ENCODE data around the gene HNRNPA2B1.
"Not testable (repeated sequence)": the region's sequence is repeated elsewhere in the genome, so short reads cannot be mapped to it uniquely, and the experiment has no call there.

HNRNPA2B1 gene

DNA sequence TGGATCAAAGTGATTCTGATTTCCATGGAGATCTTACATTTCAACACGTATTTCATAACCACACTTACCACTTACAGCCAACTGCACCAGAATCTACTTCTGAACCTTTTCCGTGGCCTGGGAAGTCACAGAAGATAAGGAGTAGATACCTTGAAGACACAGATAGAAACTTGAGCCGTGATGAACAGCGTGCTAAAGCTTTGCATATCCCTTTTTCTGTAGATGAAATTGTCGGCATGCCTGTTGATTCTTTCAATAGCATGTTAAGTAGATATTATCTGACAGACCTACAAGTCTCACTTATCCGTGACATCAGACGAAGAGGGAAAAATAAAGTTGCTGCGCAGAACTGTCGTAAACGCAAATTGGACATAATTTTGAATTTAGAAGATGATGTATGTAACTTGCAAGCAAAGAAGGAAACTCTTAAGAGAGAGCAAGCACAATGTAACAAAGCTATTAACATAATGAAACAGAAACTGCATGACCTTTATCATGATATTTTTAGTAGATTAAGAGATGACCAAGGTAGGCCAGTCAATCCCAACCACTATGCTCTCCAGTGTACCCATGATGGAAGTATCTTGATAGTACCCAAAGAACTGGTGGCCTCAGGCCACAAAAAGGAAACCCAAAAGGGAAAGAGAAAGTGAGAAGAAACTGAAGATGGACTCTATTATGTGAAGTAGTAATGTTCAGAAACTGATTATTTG, 15.3 kb downstream of the HNRNPA2B1 start:
- Histone ChIP-seq H3K4me3 (ENCODE audit: low read length) (no peak overlapping the region), H3K9me3 (ENCODE audit: low read length) (no peaks in the 10 kb centered on the region), H3K27me3 (ENCODE audit: insufficient read depth, low read length) (no peaks in the 10 kb centered on the region), H3K36me3 (ENCODE audit: insufficient read depth, low read length) (peaks cover 26% of the 10 kb centered on the region), H3K4me1 (ENCODE audit: insufficient read depth, low read length) (no peaks in the 10 kb centered on the region), H2AFZ (ENCODE audit: low read depth, low read length) (no peak overlapping the region)

DNA sequence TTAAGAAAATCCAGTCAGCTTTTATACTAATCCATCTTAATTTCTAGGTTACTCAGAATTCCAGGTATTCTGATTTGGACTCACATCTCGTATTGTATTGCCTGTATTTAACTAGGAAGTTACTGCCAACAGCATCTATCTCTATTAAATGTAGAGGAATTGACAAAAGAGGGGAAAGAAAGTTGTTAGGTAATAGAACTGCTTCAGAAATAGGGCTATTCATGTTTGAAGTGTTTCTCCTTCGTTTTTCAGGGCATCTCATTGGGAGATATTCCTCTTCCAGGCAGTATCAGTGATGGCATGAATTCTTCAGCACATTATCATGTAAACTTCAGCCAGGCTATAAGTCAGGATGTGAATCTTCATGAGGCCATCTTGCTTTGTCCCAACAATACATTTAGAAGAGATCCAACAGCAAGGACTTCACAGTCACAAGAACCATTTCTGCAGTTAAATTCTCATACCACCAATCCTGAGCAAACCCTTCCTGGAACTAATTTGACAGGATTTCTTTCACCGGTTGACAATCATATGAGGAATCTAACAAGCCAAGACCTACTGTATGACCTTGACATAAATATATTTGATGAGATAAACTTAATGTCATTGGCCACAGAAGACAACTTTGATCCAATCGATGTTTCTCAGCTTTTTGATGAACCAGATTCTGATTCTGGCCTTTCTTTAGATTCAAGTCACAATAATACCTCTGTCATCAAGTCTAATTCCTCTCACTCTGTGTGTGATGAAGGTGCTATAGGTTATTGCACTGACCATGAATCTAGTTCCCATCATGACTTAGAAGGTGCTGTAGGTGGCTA, 16.1 kb downstream of the HNRNPA2B1 start:
- H3K9me3 ChIP-seq (ENCODE audit: low read length); H3K4me3 ChIP-seq (ENCODE audit: low read length); H3K27me3 ChIP-seq (ENCODE audit: insufficient read depth, low read length); H2AFZ ChIP-seq (ENCODE audit: low read depth, low read length); H3K4me1 ChIP-seq (ENCODE audit: insufficient read depth, low read length): not testable (repeated sequence)
- peaks cover 18% of the 10 kb centered on the region for H3K36me3 ChIP-seq (ENCODE audit: insufficient read depth, low read length)

DNA sequence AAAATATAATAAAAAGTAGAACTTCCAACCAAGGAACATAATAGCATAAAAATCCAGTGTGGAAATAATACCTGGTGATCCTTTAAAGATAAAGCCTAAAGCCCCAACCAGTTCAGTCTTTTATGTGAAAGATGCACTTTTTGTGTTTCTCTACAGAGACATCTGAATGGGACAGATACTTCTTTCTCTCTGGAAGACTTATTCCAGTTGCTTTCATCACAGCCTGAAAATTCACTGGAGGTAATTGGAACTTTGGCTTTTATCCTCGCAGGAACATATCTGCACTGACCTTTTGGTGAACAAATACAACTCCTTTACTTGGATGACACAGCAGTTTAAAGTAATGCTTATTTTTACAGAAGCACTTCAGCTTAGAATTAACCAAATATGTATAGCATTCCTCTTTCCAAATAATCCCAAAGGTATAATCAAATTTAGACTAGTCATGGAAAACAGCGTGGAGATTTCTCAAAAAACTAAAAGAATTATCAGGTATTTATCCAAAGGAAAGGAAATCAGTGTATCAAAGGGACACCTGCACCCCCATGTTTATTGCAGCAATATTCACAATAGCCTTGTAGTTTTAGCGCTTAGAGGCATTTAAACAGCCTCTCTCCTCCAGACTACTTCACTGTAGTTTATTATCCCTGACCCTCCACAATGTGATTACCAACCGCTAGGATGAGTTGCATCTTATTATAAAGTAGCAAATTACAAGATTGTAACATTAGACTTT, 16.8 kb downstream of the HNRNPA2B1 start:
- H3K4me3 ChIP-seq (ENCODE audit: low read length) = no peak overlapping the region
- H3K36me3 ChIP-seq (ENCODE audit: insufficient read depth, low read length) = peaks cover 10% of the 10 kb centered on the region
- H3K4me1 ChIP-seq (ENCODE audit: insufficient read depth, low read length) = no peaks in the 10 kb centered on the region
- no peaks in the 10 kb centered on the region for H3K9me3 ChIP-seq (ENCODE audit: low read length)
- no peaks in the 10 kb centered on the region for H3K27me3 ChIP-seq (ENCODE audit: insufficient read depth, low read length)
- no peak overlapping the region for H2AFZ ChIP-seq (ENCODE audit: low read depth, low read length)

DNA sequence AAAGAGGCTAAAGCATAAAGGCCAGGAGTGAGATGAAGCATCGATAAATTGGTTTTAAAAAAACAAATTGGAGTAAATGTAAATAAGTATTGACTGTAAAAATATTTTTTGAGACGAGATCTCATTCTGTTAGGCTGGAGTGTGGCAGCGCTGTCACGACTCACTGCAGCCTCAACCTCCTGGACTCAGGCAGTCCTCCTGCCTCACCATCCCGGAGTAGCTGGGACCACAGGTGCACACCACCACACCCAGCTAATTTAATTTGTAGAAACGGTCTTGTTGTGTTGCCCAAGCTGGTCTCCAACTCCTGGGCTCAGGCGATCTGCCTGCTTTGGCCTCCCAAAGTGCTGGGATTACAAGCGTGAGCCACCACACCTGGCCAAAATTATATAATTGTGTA, 17.8 kb downstream of the HNRNPA2B1 start:
- Histone ChIP-seq H3K4me1 (ENCODE audit: insufficient read depth, low read length) (no peaks in the 10 kb centered on the region), H3K27me3 (ENCODE audit: insufficient read depth, low read length) (no peaks in the 10 kb centered on the region), H2AFZ (ENCODE audit: low read depth, low read length) (no peak overlapping the region), H3K9me3 (ENCODE audit: low read length) (no peaks in the 10 kb centered on the region), H3K4me3 (ENCODE audit: low read length) (no peak overlapping the region), H3K36me3 (ENCODE audit: insufficient read depth, low read length) (peaks cover under 1% of the 10 kb centered on the region)

DNA sequence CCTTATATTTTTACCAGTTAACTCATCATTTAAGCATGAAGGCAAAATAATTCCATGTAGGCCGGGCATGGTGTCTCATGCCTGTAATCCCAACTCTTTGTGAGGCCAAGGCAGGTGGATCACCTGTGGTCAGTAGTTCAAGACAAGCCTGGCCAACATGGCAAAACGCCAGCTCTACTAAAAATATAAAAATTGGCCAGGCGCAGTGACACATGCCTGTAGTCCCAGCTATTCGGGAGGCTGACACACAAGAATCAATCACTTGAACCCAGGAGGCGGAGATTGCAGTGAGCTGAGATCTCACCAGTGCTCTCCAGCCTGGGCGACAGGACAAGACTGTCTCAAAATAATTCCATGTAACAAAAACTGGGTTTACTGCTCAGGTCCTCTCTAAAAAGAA, 18.3 kb downstream of the HNRNPA2B1 start:
- Histone ChIP-seq H3K9me3 (ENCODE audit: low read length) (no peaks in the 10 kb centered on the region), H3K4me1 (ENCODE audit: insufficient read depth, low read length) (no peaks in the 10 kb centered on the region), H3K36me3 (ENCODE audit: insufficient read depth, low read length) (no peaks in the 10 kb centered on the region), H2AFZ (ENCODE audit: low read depth, low read length) (no peak overlapping the region), H3K27me3 (ENCODE audit: insufficient read depth, low read length) (no peaks in the 10 kb centered on the region), H3K4me3 (ENCODE audit: low read length) (no peak overlapping the region)

DNA sequence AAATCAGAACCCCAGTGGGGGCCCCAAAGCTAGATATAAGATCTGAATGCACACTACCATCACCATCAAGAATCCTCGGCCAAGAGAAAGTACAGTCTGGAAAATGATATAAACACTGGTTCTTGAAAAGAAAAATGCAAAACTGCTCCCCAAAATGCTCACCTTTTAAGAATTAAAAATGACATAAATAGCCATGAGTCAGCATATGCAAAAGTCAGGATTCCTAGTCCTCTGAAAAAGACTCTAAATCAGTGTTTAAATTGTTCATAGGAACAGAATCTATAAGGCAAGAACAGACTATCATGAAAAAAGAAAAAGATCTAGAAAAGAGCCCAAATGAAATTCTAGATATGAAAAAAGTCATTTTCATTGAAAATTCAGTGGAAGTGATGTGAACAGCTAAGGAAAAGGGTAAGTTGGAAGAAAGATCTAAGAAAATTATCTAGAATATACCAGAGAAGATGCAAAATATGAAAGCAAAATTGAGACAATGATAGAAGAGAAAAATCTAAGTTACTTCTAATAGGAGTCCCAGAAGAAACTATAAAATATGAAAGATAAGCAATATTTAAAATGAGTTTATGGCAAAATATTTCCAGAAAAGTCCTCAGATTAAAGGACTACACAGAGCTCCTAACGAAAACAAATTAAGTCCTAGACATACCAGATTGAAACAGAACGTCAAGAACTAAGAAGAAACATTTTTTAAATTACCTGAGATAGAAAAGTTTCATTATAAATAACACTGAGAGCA, 18.9 kb downstream of the HNRNPA2B1 start:
- Histone ChIP-seq H3K9me3 (ENCODE audit: low read length) (no peaks in the 10 kb centered on the region), H3K4me1 (ENCODE audit: insufficient read depth, low read length) (no peaks in the 10 kb centered on the region), H3K27me3 (ENCODE audit: insufficient read depth, low read length) (no peaks in the 10 kb centered on the region), H3K36me3 (ENCODE audit: insufficient read depth, low read length) (no peaks in the 10 kb centered on the region), H2AFZ (ENCODE audit: low read depth, low read length) (no peak overlapping the region), H3K4me3 (ENCODE audit: low read length) (no peak overlapping the region)

DNA sequence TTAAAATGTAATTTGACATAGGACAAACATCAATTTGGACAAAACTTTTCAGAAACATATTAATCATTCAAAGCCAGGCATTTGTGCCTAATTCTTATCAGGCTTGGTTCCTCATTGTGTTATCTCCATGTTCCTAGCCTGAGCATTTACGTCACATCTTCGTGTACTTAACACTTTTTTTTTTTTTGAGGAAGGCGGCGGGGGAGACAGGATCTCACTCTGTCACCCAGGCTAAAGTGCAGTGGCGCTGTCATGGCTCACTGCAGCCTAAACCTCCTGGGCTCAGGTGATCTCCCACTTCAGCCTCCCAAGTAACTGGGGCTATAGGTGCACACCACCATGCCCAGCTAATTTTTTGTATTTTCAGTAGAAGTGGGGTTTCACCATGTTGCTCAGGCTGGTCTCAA, 19.8 kb downstream of the HNRNPA2B1 start:
- Histone ChIP-seq H3K9me3 (ENCODE audit: low read length) (no peaks in the 10 kb centered on the region), H3K27me3 (ENCODE audit: insufficient read depth, low read length) (no peaks in the 10 kb centered on the region), H3K36me3 (ENCODE audit: insufficient read depth, low read length) (no peaks in the 10 kb centered on the region), H3K4me1 (ENCODE audit: insufficient read depth, low read length) (no peaks in the 10 kb centered on the region), H2AFZ (ENCODE audit: low read depth, low read length) (no peak overlapping the region), H3K4me3 (ENCODE audit: low read length) (no peak overlapping the region)

DNA sequence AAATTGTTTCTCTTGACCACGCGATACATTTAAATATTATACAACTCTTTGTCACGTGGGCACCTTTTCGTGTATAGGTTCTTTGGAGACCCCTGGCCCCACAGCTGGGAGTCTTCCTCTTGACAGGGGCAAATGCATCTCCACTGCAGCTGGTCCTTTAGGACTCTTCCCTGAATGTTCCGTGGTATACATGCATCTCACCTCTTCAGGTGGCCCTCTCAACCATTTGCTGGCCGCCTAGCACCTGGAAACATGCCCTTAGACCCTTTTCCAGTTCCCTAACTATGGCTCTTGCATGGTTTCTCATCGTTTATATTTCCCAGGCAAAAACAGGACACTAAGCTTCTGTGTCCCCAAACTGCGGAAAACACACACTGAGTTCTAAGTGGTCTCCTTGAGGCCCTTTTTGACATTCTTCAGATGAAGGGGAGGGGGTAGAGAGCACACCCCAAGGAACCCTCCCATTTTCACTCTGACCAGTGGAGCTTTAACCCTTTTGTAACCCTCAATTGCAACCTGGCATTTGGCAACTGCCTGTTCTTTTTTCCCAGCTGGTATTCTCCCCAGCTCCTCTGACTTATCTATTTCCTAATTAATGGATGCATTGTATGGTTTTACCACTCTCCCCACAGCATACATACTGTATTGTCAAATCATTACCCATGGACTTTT, 20.6 kb downstream of the HNRNPA2B1 start:
- Histone ChIP-seq H3K27me3 (ENCODE audit: insufficient read depth, low read length) (no peaks in the 10 kb centered on the region), H3K4me1 (ENCODE audit: insufficient read depth, low read length) (no peaks in the 10 kb centered on the region), H3K4me3 (ENCODE audit: low read length) (no peak overlapping the region), H3K9me3 (ENCODE audit: low read length) (no peaks in the 10 kb centered on the region), H3K36me3 (ENCODE audit: insufficient read depth, low read length) (no peaks in the 10 kb centered on the region), H2AFZ (ENCODE audit: low read depth, low read length) (no peak overlapping the region)

DNA sequence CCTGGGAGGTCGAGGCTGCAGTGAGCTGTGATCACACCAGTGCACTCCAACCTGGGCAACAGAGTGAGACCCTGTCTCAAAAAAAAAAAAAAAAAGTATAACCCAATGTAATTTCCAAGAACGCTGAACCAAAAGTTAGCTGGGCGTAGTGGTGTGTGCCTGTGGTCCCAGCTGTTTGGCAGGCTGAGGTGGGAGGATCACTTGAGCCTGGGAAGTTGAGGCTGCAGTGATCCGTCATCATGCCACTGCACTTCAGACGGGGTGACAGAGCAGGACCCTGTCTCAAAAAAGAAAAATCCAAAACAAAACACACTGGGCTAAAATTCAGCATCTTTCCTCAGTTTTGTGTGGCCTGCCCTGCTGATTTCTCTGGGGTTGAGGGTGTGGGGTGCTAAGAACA, 21.1 kb downstream of the HNRNPA2B1 start:
- H2AFZ ChIP-seq (ENCODE audit: low read depth, low read length) = no peak overlapping the region
- H3K4me1 ChIP-seq (ENCODE audit: insufficient read depth, low read length) = no peaks in the 10 kb centered on the region
- H3K36me3 ChIP-seq (ENCODE audit: insufficient read depth, low read length) = no peaks in the 10 kb centered on the region
- no peaks in the 10 kb centered on the region for H3K9me3 ChIP-seq (ENCODE audit: low read length)
- no peak overlapping the region for H3K4me3 ChIP-seq (ENCODE audit: low read length)
- no peaks in the 10 kb centered on the region for H3K27me3 ChIP-seq (ENCODE audit: insufficient read depth, low read length)

DNA sequence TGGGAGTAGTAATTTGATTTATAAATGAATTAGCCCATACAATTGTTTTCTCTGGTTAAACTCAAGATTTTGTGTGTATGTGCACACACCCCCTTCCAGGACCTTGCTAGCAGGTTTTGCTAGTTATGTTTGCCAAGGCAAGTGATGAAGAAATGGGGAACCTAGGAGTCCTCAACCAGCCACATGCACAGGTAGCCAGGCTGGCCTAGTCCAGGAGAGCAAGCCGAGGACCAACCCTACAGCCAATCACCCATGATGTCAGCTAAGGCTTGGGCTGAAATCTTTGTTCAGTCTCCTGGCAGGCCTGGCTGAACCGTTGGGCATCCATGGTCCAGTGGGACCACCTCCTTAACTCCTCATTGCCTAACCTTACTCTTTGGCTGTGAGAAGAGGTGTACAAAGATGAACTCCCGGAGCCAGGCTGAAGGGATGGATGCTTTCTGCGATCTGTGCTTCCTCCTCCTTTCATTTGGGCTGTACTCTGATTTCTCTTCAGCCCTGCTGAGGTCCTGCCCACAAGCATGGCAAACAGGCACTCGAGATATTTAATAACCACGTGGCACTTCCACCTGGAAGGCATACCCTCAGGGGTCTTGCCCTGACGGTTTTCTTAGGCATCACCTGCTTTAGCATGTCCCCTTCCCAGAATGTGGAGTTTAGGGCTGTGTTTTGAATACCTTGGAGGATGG, 22.1 kb downstream of the HNRNPA2B1 start:
- no peaks in the 10 kb centered on the region for H3K36me3 ChIP-seq (ENCODE audit: insufficient read depth, low read length)
- H2AFZ ChIP-seq (ENCODE audit: low read depth, low read length) = no peak overlapping the region
- no peak overlapping the region for H3K4me3 ChIP-seq (ENCODE audit: low read length)
- no peaks in the 10 kb centered on the region for H3K4me1 ChIP-seq (ENCODE audit: insufficient read depth, low read length)
- no peaks in the 10 kb centered on the region for H3K9me3 ChIP-seq (ENCODE audit: low read length)
- no peaks in the 10 kb centered on the region for H3K27me3 ChIP-seq (ENCODE audit: insufficient read depth, low read length)

DNA sequence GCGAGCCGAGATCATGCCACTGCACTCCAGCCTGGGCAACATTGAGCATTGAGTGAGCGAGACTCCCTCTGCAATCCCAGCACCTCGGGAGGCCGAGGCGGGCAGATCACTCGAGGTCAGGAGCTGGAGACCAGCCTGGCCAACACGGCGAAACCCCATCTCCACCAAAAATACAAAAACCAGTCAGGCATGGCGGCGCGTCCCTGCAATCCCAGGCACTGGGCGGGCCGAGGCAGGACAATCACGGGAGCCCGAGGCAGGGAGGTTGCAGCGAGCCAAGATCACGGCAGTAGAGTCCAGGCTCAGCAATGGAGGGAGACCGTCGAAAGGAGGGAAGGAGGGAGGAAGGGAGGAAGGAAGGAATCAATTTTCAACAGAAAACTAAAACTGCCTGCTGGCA, 23.3 kb downstream of the HNRNPA2B1 start:
- not testable (repeated sequence) for H3K4me3 ChIP-seq (ENCODE audit: low read length); H3K36me3 ChIP-seq (ENCODE audit: insufficient read depth, low read length); H2AFZ ChIP-seq (ENCODE audit: low read depth, low read length); H3K4me1 ChIP-seq (ENCODE audit: insufficient read depth, low read length); H3K27me3 ChIP-seq (ENCODE audit: insufficient read depth, low read length); H3K9me3 ChIP-seq (ENCODE audit: low read length)

DNA sequence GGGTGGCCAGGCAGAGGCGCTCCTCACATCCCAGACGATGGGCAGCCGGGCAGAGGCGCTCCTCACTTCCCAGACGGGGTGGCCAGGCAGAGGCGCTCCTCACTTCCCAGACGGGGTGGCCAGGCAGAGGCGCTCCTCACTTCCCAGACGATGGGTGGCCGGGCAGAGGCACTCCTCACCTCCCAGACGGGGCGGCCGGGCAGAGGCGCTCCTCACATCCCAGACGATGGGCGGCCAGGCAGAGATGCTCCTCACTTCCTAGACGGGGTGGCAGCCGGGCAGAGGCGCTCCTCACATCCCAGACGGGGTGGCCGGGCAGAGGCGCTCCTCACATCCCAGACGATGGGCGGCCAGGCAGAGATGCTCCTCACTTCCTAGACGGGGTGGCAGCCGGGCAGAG, 23.9 kb downstream of the HNRNPA2B1 start:
- H3K36me3 ChIP-seq (ENCODE audit: insufficient read depth, low read length); H3K4me3 ChIP-seq (ENCODE audit: low read length); H3K4me1 ChIP-seq (ENCODE audit: insufficient read depth, low read length); H2AFZ ChIP-seq (ENCODE audit: low read depth, low read length); H3K9me3 ChIP-seq (ENCODE audit: low read length); H3K27me3 ChIP-seq (ENCODE audit: insufficient read depth, low read length): not testable (repeated sequence)
